DMS79 treated with DMSO at 0.1 percent for 48 hours (cell line): ENCODE data around the gene ATP6AP2.
"Not testable (repeated sequence)": the region's sequence is repeated elsewhere in the genome, so short reads cannot be mapped to it uniquely, and the experiment has no call there.

ENCODE experiments used
- DNase-seq: peaks from one replicate; lab custom pipeline; 2025; lab: John Stamatoyannopoulos, UW

Gene ATP6AP2

GRCh38 chrX:40580537-40581335 lies at the start of gene ATP6AP2:
Gene ATP6AP2, plus strand, starts transcription at chrX:40580970. Its CDS starts 96 bp downstream, at chrX:40581066.
- peak; percentile 59 for DNase-seq

GRCh38 chrX:40531056-40531826 lies 49.5 kb upstream of the ATP6AP2 start:
- peak; percentile 7 for DNase-seq

GRCh38 chrX:40537310-40537709 lies 43.5 kb upstream of the ATP6AP2 start:
- no peak for DNase-seq

GRCh38 chrX:40538406-40538805 lies 42.4 kb upstream of the ATP6AP2 start:
- DNase-seq, result no peak

GRCh38 chrX:40539214-40540142 lies 41.3 kb upstream of the ATP6AP2 start:
- DNase-seq, result peak; percentile 10

- no peak for DNase-seq
These were observed 38.6 kb upstream of the ATP6AP2 start for GRCh38 chrX:40542208-40542607.

- no peak for DNase-seq
These were observed 37.8 kb upstream of the ATP6AP2 start for GRCh38 chrX:40542972-40543371.

- DNase-seq, result peak; percentile 56
These were observed 37.0 kb upstream of the ATP6AP2 start for GRCh38 chrX:40543661-40544328.

GRCh38 chrX:40544343-40545266 lies 36.2 kb upstream of the ATP6AP2 start:
- peak; percentile 25 for DNase-seq

- DNase-seq, result no peak
These were observed 33.9 kb upstream of the ATP6AP2 start for GRCh38 chrX:40546870-40547269.

GRCh38 chrX:40550066-40550465 lies 30.7 kb upstream of the ATP6AP2 start:
- peak; percentile 51 for DNase-seq

- DNase-seq, result no peak
These were observed 28.0 kb upstream of the ATP6AP2 start for GRCh38 chrX:40552768-40553167.

- DNase-seq, result no peak
These were observed 22.2 kb upstream of the ATP6AP2 start for GRCh38 chrX:40558590-40558989.

GRCh38 chrX:40563784-40564183 lies 17.0 kb upstream of the ATP6AP2 start:
- DNase-seq, result no peak

GRCh38 chrX:40564447-40564846 lies 16.3 kb upstream of the ATP6AP2 start:
- DNase-seq, result no peak

- no peak for DNase-seq
These were observed 10.2 kb upstream of the ATP6AP2 start for GRCh38 chrX:40570346-40571093.

- not testable (repeated sequence) for DNase-seq
These were observed 9.6 kb upstream of the ATP6AP2 start for GRCh38 chrX:40571164-40571563.

GRCh38 chrX:40571600-40571999 lies 9.2 kb upstream of the ATP6AP2 start:
- no peak for DNase-seq

- no peak for DNase-seq
These were observed 7.0 kb upstream of the ATP6AP2 start for GRCh38 chrX:40573763-40574162.

GRCh38 chrX:40575411-40575810 lies 5.4 kb upstream of the ATP6AP2 start:
- DNase-seq, result not testable (repeated sequence)
